Activated CD8-positive, alpha-beta T cell treated with anti-CD3 and anti-CD28 coated beads, Interleukin-2, amount 10 ng/mL, durations not matched to agents 7 days and 5 days (primary cell): ENCODE measurements around the gene TDRD10. TPM values are rescaled to one million over a fixed set of nuclear protein-coding genes. Genes with fewer than 3 reads are reported as not detected.
"Not testable (repeated sequence)": the region's sequence is repeated elsewhere in the genome, so short reads cannot be mapped to it uniquely, and the experiment has no call there.

Experiments
- ATAC-seq: fragments of 150-1000 bp; cut with Tn5 transposase; one replicate; pipeline ENCODE4 v1.10.0; 2021; ENCODE audit warnings: moderate library complexity
- CTCF ChIA-PET: fragments of 350-600 bp; sonication (Branson Sonifier 250); formaldehyde crosslinking; loops from one replicate; lab custom pipeline; 2021; ENCODE audit warnings: antibody characterized with exemption; lab: Charles Lee
- POLR2A ChIA-PET: fragments of 350-600 bp; sonication (Branson Sonifier 250); formaldehyde crosslinking; loops from one replicate; lab custom pipeline; 2021; ENCODE audit warnings: antibody characterized with exemption; lab: Charles Lee
- DNase-seq: peaks from one replicate; pipeline ENCODE4 v3.0.0-alpha.2; 2020
- H3K27ac Mint-ChIP-seq: one replicate; pipeline ENCODE4 v1.8.0; 2021; ENCODE audit warnings: mild to moderate bottlenecking, mixed read lengths
- H3K27me3 Mint-ChIP-seq: one replicate; pipeline ENCODE4 v1.8.0; 2021; ENCODE audit warnings: low read depth, mixed read lengths
- H3K36me3 Mint-ChIP-seq: one replicate; pipeline ENCODE4 v1.8.0; 2021; ENCODE audit warnings: low read depth, mixed read lengths
- H3K4me1 Mint-ChIP-seq: one replicate; pipeline ENCODE4 v1.8.0; 2021; ENCODE audit warnings: low read depth, mixed read lengths
- H3K4me3 Mint-ChIP-seq: one replicate; pipeline ENCODE4 v1.8.0; 2021; ENCODE audit warnings: mild to moderate bottlenecking, mixed read lengths
- H3K9me3 Mint-ChIP-seq: one replicate; pipeline ENCODE4 v1.8.0; 2022; ENCODE audit warnings: mixed read lengths; ENCODE audit not compliant: insufficient read depth
- total RNA-seq, 2 experiments: library from RNA; stranded (reverse); gene quantifications; one replicate each; pipeline ENCODE4 v1.2.3, GENCODE V29; 2021

The TDRD10 gene
- total RNA-seq, 2 experiments from 2014 or later, result not detected

DNA sequence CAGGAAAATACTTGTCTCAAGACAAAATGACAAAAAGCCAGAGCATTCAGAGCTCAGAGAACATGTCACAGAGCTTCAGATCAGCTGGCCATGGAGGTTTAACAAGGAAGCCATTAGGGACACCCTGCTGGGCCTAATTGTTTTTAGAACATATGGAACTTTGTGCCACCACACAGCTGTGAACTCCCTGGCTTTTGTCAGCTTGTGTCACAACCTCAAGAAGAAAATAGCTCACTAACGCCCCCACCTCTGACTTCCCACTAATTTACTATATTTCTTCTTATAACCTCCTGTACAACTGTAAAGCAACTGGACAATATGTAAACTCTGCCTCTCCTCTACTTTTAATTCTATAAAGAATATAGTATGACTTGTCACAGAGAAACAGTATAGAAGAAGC is 21.0 kb upstream of the TDRD10 start:
- Mint-ChIP-seq H3K27me3 (peaks cover 17% of the 10 kb centered on the region), H3K4me1 (peaks cover 6% of the 10 kb centered on the region), H3K4me3 (no peak overlapping the region), H3K36me3 (no peaks in the 10 kb centered on the region), H3K27ac (no peak overlapping the region), H3K9me3 (no peaks in the 10 kb centered on the region)
- ChIA-PET POLR2A (interaction anchor here (1.2 to 1.7 kb wide), 3 partner anchors 10 to 71 kb away, joined by 3 to 4 read pairs (median 3); no protein-coding TSS in a partner anchor), CTCF (interaction anchor here (0.6 to 6.5 kb wide), 20 partner anchors 8 to 604 kb away, joined by 3 to 119 read pairs (median 6); partner anchors contain the start of genes AQP10 and UBE2Q1)
- DNase-seq (no peak), ATAC-seq (no peak)

DNA sequence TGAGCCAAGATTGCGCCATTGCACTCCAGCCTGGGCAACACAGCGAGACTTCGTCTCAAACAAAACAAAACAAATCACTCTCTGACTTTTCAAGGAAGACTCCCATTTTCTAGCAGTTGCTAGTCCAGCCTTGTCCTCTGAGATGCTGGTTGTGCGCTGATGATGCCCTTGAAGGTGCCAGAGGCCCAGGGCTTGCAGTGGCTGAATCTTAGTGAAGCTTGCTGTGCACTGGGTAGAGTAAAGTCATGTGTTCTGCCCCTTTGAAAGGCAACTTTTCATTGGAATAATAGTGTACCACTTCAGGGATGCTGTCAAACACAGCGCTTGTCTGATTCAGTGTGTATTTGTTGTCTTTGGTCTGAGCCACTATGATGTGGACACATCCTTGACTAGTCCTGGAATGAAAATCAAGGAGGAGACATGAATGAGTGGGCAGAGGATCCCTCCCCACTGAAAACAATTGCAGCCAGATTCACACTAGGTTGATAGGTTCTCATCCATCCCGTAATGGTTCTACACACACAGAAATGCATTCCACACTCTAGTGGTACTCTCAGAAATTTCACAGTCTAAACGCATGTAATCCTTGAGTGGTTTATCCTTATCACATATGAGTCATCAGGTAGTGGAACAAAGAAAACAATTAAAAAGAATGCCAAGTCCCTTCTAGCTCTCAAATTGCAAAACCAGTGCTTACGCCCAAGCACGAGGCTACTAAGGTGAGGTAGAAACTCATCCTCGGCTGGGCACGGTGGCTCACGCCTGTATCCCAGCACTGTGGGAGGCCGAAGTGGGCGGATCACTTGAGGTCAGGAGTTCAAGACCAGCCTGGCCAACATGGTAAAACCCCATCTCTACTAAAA is 17.8 kb upstream of the TDRD10 start:
- DNase-seq, result no peak
- ChIA-PET POLR2A (no interaction called here), CTCF (interaction anchor here (0.7 to 6.5 kb wide), 3 partner anchors 19 to 149 kb away, joined by 3 to 70 read pairs (median 5); no protein-coding TSS in a partner anchor)
- no peaks in the 10 kb centered on the region for H3K36me3 Mint-ChIP-seq
- no peaks in the 10 kb centered on the region for H3K9me3 Mint-ChIP-seq
- no peak for ATAC-seq
- H3K4me1 Mint-ChIP-seq, result no peaks in the 10 kb centered on the region
- H3K4me3 Mint-ChIP-seq, result no peak overlapping the region
- no peak overlapping the region for H3K27ac Mint-ChIP-seq
- H3K27me3 Mint-ChIP-seq, result peaks cover 12% of the 10 kb centered on the region

DNA sequence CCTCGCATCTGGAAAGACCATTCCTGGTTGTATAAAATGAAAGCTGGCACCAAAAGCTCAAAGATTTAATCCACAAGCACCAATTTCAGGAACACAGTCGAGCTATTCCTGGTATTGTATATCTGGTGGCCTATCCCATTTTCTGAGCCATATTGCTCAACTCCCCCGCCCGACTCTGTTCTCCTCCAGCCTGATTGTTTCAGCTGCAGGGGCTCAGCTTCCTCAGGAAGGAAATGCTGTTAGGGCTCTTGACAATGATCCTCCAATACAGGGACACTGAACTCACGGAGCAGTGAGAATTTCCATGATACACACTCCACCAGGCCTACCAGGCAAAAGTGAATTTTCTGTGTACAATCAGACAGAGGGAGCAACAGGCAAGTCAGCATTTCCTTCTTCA is 16.9 kb upstream of the TDRD10 start:
- no peaks in the 10 kb centered on the region for H3K4me1 Mint-ChIP-seq
- no peak for DNase-seq
- no peaks in the 10 kb centered on the region for H3K9me3 Mint-ChIP-seq
- H3K27ac Mint-ChIP-seq, result no peak overlapping the region
- no peaks in the 10 kb centered on the region for H3K36me3 Mint-ChIP-seq
- CTCF ChIA-PET, result interaction anchor here (0.7 kb wide), 1 partner anchor 62 kb away, joined by 3 read pairs; no protein-coding TSS in a partner anchor
- no peak overlapping the region for H3K4me3 Mint-ChIP-seq
- no peak for ATAC-seq
- POLR2A ChIA-PET, result no interaction called here
- peaks cover 12% of the 10 kb centered on the region for H3K27me3 Mint-ChIP-seq

DNA sequence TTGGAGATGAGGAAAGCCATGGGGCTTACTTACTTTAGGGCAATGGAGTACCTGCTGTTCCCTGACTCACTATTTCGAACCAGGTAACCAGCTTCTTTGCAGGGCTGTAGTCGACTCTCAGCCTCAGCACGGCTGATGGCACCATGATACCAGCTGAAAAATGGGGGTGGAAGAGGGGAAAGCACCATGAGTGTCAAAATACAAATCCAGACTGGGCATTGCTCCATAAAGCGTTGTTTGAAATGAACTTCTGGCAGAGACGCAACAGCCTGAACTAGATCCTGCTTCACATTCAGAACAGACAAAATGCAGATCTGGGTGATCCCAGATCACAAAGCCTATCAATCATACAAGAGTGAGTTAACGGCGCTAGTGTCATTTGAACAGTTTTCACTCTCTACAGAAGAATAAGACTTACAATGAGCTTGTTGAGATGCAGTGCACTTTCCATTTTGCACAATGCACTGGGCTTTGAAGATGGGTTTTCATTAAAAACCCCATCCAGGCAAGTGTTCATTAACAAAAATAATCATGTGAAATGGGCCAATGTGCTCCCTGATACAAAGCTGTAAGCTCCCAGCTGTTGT is 16.0 kb upstream of the TDRD10 start:
- H3K9me3 Mint-ChIP-seq, result no peaks in the 10 kb centered on the region
- no peaks in the 10 kb centered on the region for H3K4me1 Mint-ChIP-seq
- peaks cover 17% of the 10 kb centered on the region for H3K27me3 Mint-ChIP-seq
- H3K4me3 Mint-ChIP-seq, result no peak overlapping the region
- DNase-seq, result no peak
- ChIA-PET CTCF (interaction anchor here (0.8 to 1.7 kb wide), 2 partner anchors 18 to 61 kb away, joined by 5 to 6 read pairs; no protein-coding TSS in a partner anchor), POLR2A (interaction anchor here (0.6 kb wide), 1 partner anchor 13 kb away, joined by 3 read pairs; no protein-coding TSS in a partner anchor)
- H3K36me3 Mint-ChIP-seq, result no peaks in the 10 kb centered on the region
- no peak for ATAC-seq
- H3K27ac Mint-ChIP-seq, result no peak overlapping the region

DNA sequence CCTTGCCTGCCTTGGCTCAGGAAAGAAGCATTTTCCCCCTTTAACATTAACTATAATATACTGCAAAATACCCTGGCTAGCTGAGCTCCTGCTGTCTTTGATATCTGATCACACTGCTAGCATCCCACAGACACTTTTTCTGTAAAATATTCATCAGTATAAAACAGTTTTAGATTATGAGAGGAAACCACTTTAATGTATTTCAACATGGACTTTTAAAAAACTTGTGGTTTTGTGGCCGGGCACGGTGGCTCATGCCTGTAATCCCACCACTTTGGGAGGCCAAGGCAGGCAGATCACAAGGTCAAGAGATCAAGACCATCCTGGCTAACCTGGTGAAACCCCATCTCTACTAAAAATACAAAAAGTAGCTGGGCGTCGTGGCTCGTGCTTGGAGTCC is 15.3 kb upstream of the TDRD10 start:
- H3K36me3 Mint-ChIP-seq, POLR2A ChIA-PET, DNase-seq, ATAC-seq, H3K4me1 Mint-ChIP-seq, H3K4me3 Mint-ChIP-seq, H3K27ac Mint-ChIP-seq, H3K9me3 Mint-ChIP-seq: not testable (repeated sequence)
- CTCF ChIA-PET, result interaction anchor here (0.8 to 1.7 kb wide), 2 partner anchors 17 to 60 kb away, joined by 5 to 6 read pairs; no protein-coding TSS in a partner anchor
- peaks cover 23% of the 10 kb centered on the region for H3K27me3 Mint-ChIP-seq

DNA sequence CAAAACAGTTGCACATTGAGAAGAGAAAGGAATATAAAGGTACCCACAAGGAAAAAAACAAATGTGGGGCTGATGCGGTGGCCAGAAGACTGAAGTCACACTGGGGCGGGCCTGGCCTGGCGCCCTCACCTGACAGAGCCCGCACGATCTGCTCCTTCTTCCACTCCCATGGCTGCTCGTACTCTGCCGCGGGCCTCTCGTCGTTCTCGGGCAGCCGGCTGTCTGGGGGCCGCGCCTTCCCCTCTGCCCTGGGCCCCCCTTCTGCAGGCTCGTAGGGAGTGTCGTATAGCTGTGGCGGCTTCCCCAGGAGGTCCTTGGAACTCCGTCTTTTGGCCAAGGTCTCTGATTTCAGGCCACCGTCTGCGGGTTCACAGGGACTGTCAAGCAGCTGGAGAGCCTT is 13.1 kb upstream of the TDRD10 start:
- H3K27ac Mint-ChIP-seq, result no peak overlapping the region
- peaks cover 25% of the 10 kb centered on the region for H3K27me3 Mint-ChIP-seq
- H3K4me1 Mint-ChIP-seq, result peaks cover 23% of the 10 kb centered on the region
- CTCF ChIA-PET, result interaction anchor here (1.6 to 4.2 kb wide), 2 partner anchors 9 to 58 kb away, joined by 6 to 39 read pairs; no protein-coding TSS in a partner anchor
- no peak for ATAC-seq
- no peak for DNase-seq
- H3K4me3 Mint-ChIP-seq, result no peak overlapping the region
- H3K36me3 Mint-ChIP-seq, result no peaks in the 10 kb centered on the region
- POLR2A ChIA-PET, result no interaction called here
- no peaks in the 10 kb centered on the region for H3K9me3 Mint-ChIP-seq

DNA sequence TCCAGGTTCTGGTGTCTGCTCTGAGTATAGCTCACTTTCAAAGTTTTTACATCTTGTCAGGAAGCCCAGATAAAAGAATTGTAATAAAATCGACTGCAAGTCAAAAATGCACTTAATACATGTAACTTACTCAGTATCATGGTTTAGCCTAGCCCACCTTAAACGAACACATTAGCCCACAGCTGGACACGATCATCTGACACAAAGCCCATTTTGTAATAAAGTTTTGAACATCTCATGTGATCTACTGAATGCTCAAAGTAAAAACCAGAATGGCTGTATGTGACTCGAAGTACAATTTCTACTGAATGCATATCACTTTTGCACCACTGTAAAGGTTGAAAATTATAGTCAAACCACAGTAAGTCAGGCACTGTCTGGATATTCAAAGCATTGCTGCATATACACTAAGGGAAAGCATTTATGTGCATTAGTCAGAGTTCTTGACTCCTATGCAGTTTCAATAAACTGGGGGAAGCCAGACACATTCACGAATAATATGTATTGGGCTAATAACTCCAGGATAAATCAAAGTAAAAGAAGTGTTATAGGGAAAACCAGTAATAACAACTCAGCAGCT is 12.2 kb upstream of the TDRD10 start:
- H3K9me3 Mint-ChIP-seq, result no peaks in the 10 kb centered on the region
- DNase-seq (no peak), ATAC-seq (no peak)
- H3K4me3 Mint-ChIP-seq, result no peak overlapping the region
- H3K27ac Mint-ChIP-seq, result no peak overlapping the region
- CTCF ChIA-PET, result interaction anchor here (1.6 to 4.2 kb wide), 2 partner anchors 10 to 57 kb away, joined by 6 to 39 read pairs; no protein-coding TSS in a partner anchor
- no peaks in the 10 kb centered on the region for H3K36me3 Mint-ChIP-seq
- H3K27me3 Mint-ChIP-seq, result peaks cover 21% of the 10 kb centered on the region
- peaks cover 24% of the 10 kb centered on the region for H3K4me1 Mint-ChIP-seq
- POLR2A ChIA-PET, result no interaction called here

DNA sequence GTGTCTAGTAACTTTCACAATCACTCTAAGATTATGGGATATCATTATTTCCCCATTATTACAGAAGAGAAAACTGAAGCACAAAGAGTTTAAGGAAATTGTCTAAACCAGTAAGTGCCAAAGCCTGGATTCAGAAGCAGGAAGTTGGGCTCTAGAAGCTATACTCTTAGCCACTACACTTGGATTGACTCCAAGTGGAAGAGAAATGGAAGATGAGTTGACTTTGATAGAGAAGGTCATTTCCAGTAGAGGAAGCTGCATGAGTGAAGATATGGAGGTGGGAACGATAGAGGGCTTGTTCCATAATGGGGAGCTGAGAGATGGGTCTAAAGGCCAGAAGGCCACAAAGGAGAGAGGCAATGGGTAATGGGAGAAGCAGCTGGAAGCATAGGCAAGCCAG is 11.7 kb upstream of the TDRD10 start:
- H3K27me3 Mint-ChIP-seq, result peaks cover 21% of the 10 kb centered on the region
- no peaks in the 10 kb centered on the region for H3K36me3 Mint-ChIP-seq
- no peak overlapping the region for H3K27ac Mint-ChIP-seq
- ATAC-seq (no peak), DNase-seq (no peak)
- no peaks in the 10 kb centered on the region for H3K9me3 Mint-ChIP-seq
- ChIA-PET CTCF (interaction anchor here (1.1 to 4.2 kb wide), 4 partner anchors 10 to 330 kb away, joined by 3 to 39 read pairs (median 9); no protein-coding TSS in a partner anchor), POLR2A (interaction anchor here (0.6 kb wide), 1 partner anchor 535 kb away, joined by 3 read pairs; no protein-coding TSS in a partner anchor)
- no peak overlapping the region for H3K4me3 Mint-ChIP-seq
- H3K4me1 Mint-ChIP-seq, result peaks cover 24% of the 10 kb centered on the region

DNA sequence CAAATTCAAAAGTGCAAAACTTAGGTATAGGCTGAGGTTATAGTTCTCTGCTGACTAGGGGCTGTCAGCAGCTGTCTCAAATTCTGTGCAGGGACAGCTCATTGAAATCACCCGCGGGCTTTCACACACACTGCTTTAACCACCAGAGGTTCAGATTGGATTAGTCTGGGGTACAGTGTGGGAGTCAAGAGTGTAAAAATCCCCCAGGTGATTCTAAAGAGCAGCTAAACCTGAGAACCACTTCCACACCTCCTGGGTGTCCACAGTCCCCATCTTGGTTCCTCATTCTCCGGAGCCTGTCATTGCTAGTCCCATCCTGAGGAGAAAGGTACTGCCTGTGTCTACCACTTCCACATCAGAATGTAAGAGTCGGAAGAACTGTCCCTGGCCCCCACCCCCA is 9.9 kb upstream of the TDRD10 start:
- Mint-ChIP-seq H3K4me1 (peaks cover 34% of the 10 kb centered on the region), H3K9me3 (no peaks in the 10 kb centered on the region), H3K4me3 (no peak overlapping the region), H3K27me3 (peaks cover 20% of the 10 kb centered on the region), H3K36me3 (no peaks in the 10 kb centered on the region), H3K27ac (no peak overlapping the region)
- ATAC-seq (no peak), DNase-seq (no peak)
- ChIA-PET CTCF (interaction anchor here (0.9 to 4.0 kb wide), 4 partner anchors 9 to 163 kb away, joined by 3 to 21 read pairs (median 8); no protein-coding TSS in a partner anchor), POLR2A (no interaction called here)

DNA sequence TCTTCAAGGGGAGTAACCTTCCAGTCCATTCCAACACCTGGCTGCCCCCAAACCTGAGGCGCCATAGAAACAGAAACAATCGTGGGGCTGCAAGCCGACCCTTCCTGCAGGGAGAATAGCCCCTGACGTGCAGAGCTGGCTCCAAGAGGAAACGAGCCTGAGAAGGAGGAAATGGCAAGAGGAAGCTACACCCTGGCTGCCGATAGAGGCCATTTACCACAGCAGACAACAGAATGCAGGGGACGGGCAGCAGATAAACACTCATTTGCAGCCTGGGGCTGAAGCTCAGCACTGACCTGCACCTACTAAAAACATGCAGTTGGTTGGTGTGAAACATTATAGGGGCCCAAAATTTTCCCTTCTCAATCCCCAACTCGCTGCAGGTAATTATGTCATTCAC is 8.7 kb upstream of the TDRD10 start:
- CTCF ChIA-PET, result interaction anchor here (0.6 to 4.0 kb wide), 3 partner anchors 11 to 592 kb away, joined by 3 to 21 read pairs (median 3); no protein-coding TSS in a partner anchor
- ATAC-seq (peak; percentile 69), DNase-seq (peak; percentile 45)
- H3K9me3 Mint-ChIP-seq, result no peaks in the 10 kb centered on the region
- peak overlapping the region; percentile 26 for H3K4me3 Mint-ChIP-seq
- H3K36me3 Mint-ChIP-seq, result no peaks in the 10 kb centered on the region
- peaks cover 36% of the 10 kb centered on the region for H3K4me1 Mint-ChIP-seq
- POLR2A ChIA-PET, result interaction anchor here (0.6 kb wide), 2 partner anchors 160 to 167 kb away, joined by 3 read pairs; no protein-coding TSS in a partner anchor
- peak overlapping the region; percentile 72 for H3K27ac Mint-ChIP-seq
- H3K27me3 Mint-ChIP-seq, result peaks cover 21% of the 10 kb centered on the region
